Skeletal muscle cell (primary cell): Measurements from ENCODE around the gene MICALL2.

Experiments used
- DNase-seq: peaks from one replicate; pipeline ENCODE4 v3.0.0-alpha.2; 2010; ENCODE audit warnings: low read depth
- H3K4me3 ChIP-seq: 2 replicates; pipeline ENCODE4 v1.5.1; 2011; ENCODE audit warnings: low read depth, mild to moderate bottlenecking, control low read depth, low read length, moderate library complexity

The MICALL2 gene

DNA sequence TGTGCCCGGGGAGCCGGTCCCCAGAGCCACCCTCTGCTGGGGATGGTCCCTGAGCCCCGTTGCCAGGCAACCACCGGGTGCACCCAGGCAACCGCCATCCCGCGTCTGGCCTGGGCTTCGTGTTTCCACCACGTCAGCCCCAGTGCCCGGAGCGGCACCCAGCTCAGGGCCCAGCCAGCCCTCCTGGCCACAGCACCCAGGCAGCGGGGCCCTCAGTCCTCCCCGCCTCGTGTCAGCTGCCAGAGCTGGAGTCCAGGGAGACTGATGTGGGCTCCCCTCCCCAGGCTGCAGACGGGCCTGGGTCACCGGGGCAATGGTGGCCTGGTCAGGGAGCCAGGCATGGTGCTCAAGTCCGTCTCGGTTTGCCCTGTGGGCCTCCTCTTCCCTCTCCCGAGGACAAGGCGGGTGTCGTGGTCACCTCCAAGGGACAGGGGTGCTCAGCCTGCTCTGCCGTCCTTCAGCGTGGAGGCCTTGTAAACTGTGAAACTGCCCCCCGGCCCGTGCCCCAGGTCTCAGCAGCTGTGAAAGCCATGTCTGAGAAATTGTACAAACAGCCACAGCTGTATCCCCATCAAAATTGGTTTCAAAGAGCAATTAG is 72.5 kb downstream of the MICALL2 start:
- no peak overlapping the region for H3K4me3 ChIP-seq
- no peak for DNase-seq

DNA sequence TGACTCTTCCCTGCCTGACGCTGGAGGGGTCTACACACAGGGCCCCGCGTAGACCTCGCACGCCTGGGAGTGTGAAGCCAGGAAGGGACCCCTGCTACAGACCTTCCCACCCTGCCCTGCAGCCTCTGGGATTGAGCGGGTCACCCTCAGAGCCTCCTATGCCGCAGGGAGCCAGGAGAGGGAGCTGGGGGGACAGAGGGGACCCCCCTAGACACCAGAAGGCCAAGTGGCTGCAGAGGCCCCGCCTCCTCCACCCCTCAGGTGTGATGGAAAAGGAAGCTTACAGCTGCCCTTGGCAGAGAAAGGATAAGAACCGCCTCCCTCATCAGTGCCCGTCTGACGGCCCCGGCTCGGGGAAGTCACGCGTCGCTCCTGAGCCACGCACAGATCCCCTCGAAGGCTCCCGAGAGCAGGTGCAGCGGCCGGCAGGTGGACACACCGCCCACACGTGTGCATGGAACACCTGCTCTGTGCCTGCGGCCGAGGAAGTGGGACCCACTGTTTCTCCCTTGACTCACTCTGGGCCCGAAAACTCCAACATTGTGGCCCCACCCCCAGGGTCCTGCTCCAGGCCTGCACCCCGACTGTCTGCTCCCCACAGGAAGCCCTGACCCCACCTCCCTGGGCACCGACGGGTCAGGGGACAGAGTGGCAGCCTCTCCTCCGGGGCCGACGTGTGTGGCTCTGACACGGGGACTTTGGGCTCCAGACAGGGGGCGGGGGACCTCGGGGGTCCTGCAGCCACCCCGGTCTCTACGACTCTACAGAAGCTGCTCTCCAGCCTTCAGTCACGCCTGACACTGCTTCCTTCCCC is 73.3 kb downstream of the MICALL2 start:
- no peak for DNase-seq
- H3K4me3 ChIP-seq, result no peak overlapping the region

- no peak for DNase-seq
- no peak overlapping the region for H3K4me3 ChIP-seq
Measured at GRCh38 chr7:1385086-1385808, 74.0 kb downstream of the MICALL2 start.
